NB4 (cell line): ENCODE results near the gene TOR2A.

Source experiments
- MYC ChIP-seq: IDR thresholded peaks from 2 replicates; pipeline ENCODE4 v1.6.1; 2011; ENCODE audit warnings: low read depth, low read length
- POLR2A ChIP-seq: IDR thresholded peaks from 2 replicates; pipeline ENCODE4 v1.6.1; 2011; ENCODE audit warnings: mild to moderate bottlenecking; ENCODE audit not compliant: insufficient read length; ENCODE audit errors: extremely low read depth
- TF ChIP-seq, protein P1 (sequence below): IDR thresholded peaks from one replicate; pipeline ENCODE4 v1.5.1; 2012; ENCODE audit warnings: low read depth, low read length
- TF ChIP-seq, protein P2 (sequence below): IDR thresholded peaks from 2 replicates; pipeline ENCODE4 v1.6.1; 2011; ENCODE audit warnings: low read depth, low read length

DNA sequence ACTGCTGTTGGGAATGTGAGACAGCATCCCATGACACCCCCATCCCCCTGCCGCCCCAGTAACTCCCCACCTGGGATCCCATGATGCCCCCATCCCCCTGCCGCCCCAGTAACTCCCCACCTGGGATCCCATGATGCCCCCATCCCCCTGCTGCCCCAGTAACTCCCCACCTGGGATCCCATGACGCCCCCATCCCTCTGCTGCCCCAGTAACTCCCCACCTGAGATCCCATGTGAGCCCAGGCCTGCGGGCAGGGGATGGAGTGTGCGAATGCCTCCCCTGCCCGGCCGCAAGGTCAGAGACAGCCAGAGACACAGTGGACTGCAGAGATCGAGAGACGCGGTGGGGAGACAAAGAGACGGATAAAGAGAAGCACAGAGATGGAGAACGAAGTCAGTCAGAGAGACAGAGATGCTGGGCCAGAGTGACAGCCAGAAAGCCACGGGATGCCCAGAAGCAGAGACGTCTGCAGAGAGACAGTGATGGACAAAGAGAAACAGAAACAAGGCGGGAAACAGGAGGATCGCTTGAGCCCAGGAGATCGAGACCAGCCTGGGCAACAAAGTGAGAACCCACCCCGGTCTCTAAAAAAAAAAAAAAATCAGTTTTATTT, 42.4 kb upstream of the TOR2A start:
- TF ChIP-seq, protein P1, sequence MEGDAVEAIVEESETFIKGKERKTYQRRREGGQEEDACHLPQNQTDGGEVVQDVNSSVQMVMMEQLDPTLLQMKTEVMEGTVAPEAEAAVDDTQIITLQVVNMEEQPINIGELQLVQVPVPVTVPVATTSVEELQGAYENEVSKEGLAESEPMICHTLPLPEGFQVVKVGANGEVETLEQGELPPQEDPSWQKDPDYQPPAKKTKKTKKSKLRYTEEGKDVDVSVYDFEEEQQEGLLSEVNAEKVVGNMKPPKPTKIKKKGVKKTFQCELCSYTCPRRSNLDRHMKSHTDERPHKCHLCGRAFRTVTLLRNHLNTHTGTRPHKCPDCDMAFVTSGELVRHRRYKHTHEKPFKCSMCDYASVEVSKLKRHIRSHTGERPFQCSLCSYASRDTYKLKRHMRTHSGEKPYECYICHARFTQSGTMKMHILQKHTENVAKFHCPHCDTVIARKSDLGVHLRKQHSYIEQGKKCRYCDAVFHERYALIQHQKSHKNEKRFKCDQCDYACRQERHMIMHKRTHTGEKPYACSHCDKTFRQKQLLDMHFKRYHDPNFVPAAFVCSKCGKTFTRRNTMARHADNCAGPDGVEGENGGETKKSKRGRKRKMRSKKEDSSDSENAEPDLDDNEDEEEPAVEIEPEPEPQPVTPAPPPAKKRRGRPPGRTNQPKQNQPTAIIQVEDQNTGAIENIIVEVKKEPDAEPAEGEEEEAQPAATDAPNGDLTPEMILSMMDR: no peak
- TF ChIP-seq POLR2A (no peak), MYC (no peak)
- TF ChIP-seq, protein P2, sequence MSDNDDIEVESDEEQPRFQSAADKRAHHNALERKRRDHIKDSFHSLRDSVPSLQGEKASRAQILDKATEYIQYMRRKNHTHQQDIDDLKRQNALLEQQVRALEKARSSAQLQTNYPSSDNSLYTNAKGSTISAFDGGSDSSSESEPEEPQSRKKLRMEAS: no peak
